ENCODE results near the gene PRMT7.
"Not testable (repeated sequence)": the region's sequence is repeated elsewhere in the genome, so short reads cannot be mapped to it uniquely, and the experiment has no call there.

The PRMT7 gene

GRCh38 chr16:68284847-68285246, 26.0 kb upstream of the PRMT7 start:
- 0 out of 2 replicates have a peak, but pooled peaks cover 2% of the 10 kb centered on the region for H3K36me3 ChIP-seq (ENCODE audit: control insufficient read depth, insufficient read depth, low read length)
- no peaks in the 10 kb centered on the region for H3K27me3 ChIP-seq (ENCODE audit: control insufficient read depth, insufficient read depth, low read length)
- H3K4me3 ChIP-seq (ENCODE audit: low read length), result no peak overlapping the region
- H3K4me1 ChIP-seq (ENCODE audit: control insufficient read depth, insufficient read depth, low read length), result no peaks in the 10 kb centered on the region
- no peak for DNase-seq (ENCODE audit: low read depth, low spot score)
- no CpG with 5 or more reads among the region's 5 CpGs for WGBS (ENCODE audit: insufficient coverage, insufficient read length)
- H3K9me3 ChIP-seq (ENCODE audit: control insufficient read depth, insufficient read depth, low read length), result no peaks in the 10 kb centered on the region
- H3K27ac ChIP-seq (ENCODE audit: low read length), result no peak overlapping the region

GRCh38 chr16:68285683-68286082, 25.1 kb upstream of the PRMT7 start:
- DNase-seq (ENCODE audit: low read depth, low spot score), result no peak
- Histone ChIP-seq H3K27ac (ENCODE audit: low read length) (no peak overlapping the region), H3K36me3 (ENCODE audit: control insufficient read depth, insufficient read depth, low read length) (0 out of 2 replicates have a peak, but pooled peaks cover 7% of the 10 kb centered on the region), H3K9me3 (ENCODE audit: control insufficient read depth, insufficient read depth, low read length) (no peaks in the 10 kb centered on the region), H3K4me1 (ENCODE audit: control insufficient read depth, insufficient read depth, low read length) (no peaks in the 10 kb centered on the region), H3K27me3 (ENCODE audit: control insufficient read depth, insufficient read depth, low read length) (no peaks in the 10 kb centered on the region), H3K4me3 (ENCODE audit: low read length) (no peak overlapping the region)
- no CpG with 5 or more reads among the region's 3 CpGs for WGBS (ENCODE audit: insufficient coverage, insufficient read length)

- Histone ChIP-seq H3K4me1 (ENCODE audit: control insufficient read depth, insufficient read depth, low read length) (no peaks in the 10 kb centered on the region), H3K27me3 (ENCODE audit: control insufficient read depth, insufficient read depth, low read length) (no peaks in the 10 kb centered on the region), H3K27ac (ENCODE audit: low read length) (no peak overlapping the region), H3K4me3 (ENCODE audit: low read length) (no peak overlapping the region), H3K36me3 (ENCODE audit: control insufficient read depth, insufficient read depth, low read length) (0 out of 2 replicates have a peak, but pooled peaks cover 10% of the 10 kb centered on the region), H3K9me3 (ENCODE audit: control insufficient read depth, insufficient read depth, low read length) (no peaks in the 10 kb centered on the region)
- DNase-seq (ENCODE audit: low read depth, low spot score), result no peak
- 100% methylated on average over 2 of the region's 12 CpGs for WGBS (ENCODE audit: insufficient coverage, insufficient read length)
Measured at GRCh38 chr16:68286153-68287074, 24.4 kb upstream of the PRMT7 start.

GRCh38 chr16:68287276-68288251, 23.3 kb upstream of the PRMT7 start:
- peaks cover 13% of the 10 kb centered on the region; the same call in 1 of the 2 replicates for H3K36me3 ChIP-seq (ENCODE audit: control insufficient read depth, insufficient read depth, low read length)
- WGBS (ENCODE audit: insufficient coverage, insufficient read length), result no CpG with 5 or more reads among the region's 11 CpGs
- H3K27ac ChIP-seq (ENCODE audit: low read length), result no peak overlapping the region
- no peaks in the 10 kb centered on the region for H3K27me3 ChIP-seq (ENCODE audit: control insufficient read depth, insufficient read depth, low read length)
- H3K4me1 ChIP-seq (ENCODE audit: control insufficient read depth, insufficient read depth, low read length), result no peaks in the 10 kb centered on the region
- no peaks in the 10 kb centered on the region for H3K9me3 ChIP-seq (ENCODE audit: control insufficient read depth, insufficient read depth, low read length)
- no peak overlapping the region for H3K4me3 ChIP-seq (ENCODE audit: low read length)
- DNase-seq (ENCODE audit: low read depth, low spot score), result no peak

GRCh38 chr16:68288252-68288650, 22.6 kb upstream of the PRMT7 start:
- WGBS (ENCODE audit: insufficient coverage, insufficient read length), result no CpG with 5 or more reads among the region's 1 CpG
- H3K9me3 ChIP-seq (ENCODE audit: control insufficient read depth, insufficient read depth, low read length), result no peaks in the 10 kb centered on the region
- H3K4me1 ChIP-seq (ENCODE audit: control insufficient read depth, insufficient read depth, low read length), result no peaks in the 10 kb centered on the region
- no peak for DNase-seq (ENCODE audit: low read depth, low spot score)
- H3K27ac ChIP-seq (ENCODE audit: low read length), result no peak overlapping the region
- no peaks in the 10 kb centered on the region for H3K27me3 ChIP-seq (ENCODE audit: control insufficient read depth, insufficient read depth, low read length)
- H3K4me3 ChIP-seq (ENCODE audit: low read length), result no peak overlapping the region
- peaks cover 13% of the 10 kb centered on the region; the same call in 1 of the 2 replicates for H3K36me3 ChIP-seq (ENCODE audit: control insufficient read depth, insufficient read depth, low read length)

GRCh38 chr16:68288796-68289195, 22.0 kb upstream of the PRMT7 start:
- not testable (repeated sequence) for H3K27me3 ChIP-seq (ENCODE audit: control insufficient read depth, insufficient read depth, low read length); H3K27ac ChIP-seq (ENCODE audit: low read length); DNase-seq (ENCODE audit: low read depth, low spot score); H3K4me3 ChIP-seq (ENCODE audit: low read length); H3K4me1 ChIP-seq (ENCODE audit: control insufficient read depth, insufficient read depth, low read length); H3K9me3 ChIP-seq (ENCODE audit: control insufficient read depth, insufficient read depth, low read length)
- no CpG with 5 or more reads among the region's 9 CpGs for WGBS (ENCODE audit: insufficient coverage, insufficient read length)
- H3K36me3 ChIP-seq (ENCODE audit: control insufficient read depth, insufficient read depth, low read length), result peaks cover 13% of the 10 kb centered on the region; the same call in 1 of the 2 replicates

- no CpG with 5 or more reads among the region's 2 CpGs for WGBS (ENCODE audit: insufficient coverage, insufficient read length)
- H3K27me3 ChIP-seq (ENCODE audit: control insufficient read depth, insufficient read depth, low read length), result no peaks in the 10 kb centered on the region
- H3K27ac ChIP-seq (ENCODE audit: low read length), result no peak overlapping the region
- no peaks in the 10 kb centered on the region for H3K9me3 ChIP-seq (ENCODE audit: control insufficient read depth, insufficient read depth, low read length)
- no peak overlapping the region for H3K4me3 ChIP-seq (ENCODE audit: low read length)
- H3K4me1 ChIP-seq (ENCODE audit: control insufficient read depth, insufficient read depth, low read length), result no peaks in the 10 kb centered on the region
- peaks cover 13% of the 10 kb centered on the region; the same call in 1 of the 2 replicates for H3K36me3 ChIP-seq (ENCODE audit: control insufficient read depth, insufficient read depth, low read length)
- DNase-seq (ENCODE audit: low read depth, low spot score), result no peak
Measured at GRCh38 chr16:68289202-68289601, 21.6 kb upstream of the PRMT7 start.

GRCh38 chr16:68289621-68290329, 21.0 kb upstream of the PRMT7 start:
- Histone ChIP-seq H3K4me1 (ENCODE audit: control insufficient read depth, insufficient read depth, low read length) (no peaks in the 10 kb centered on the region), H3K4me3 (ENCODE audit: low read length) (no peak overlapping the region), H3K27ac (ENCODE audit: low read length) (no peak overlapping the region), H3K27me3 (ENCODE audit: control insufficient read depth, insufficient read depth, low read length) (no peaks in the 10 kb centered on the region), H3K36me3 (ENCODE audit: control insufficient read depth, insufficient read depth, low read length) (peaks cover 13% of the 10 kb centered on the region; the same call in 1 of the 2 replicates), H3K9me3 (ENCODE audit: control insufficient read depth, insufficient read depth, low read length) (no peaks in the 10 kb centered on the region)
- WGBS (ENCODE audit: insufficient coverage, insufficient read length), result 100% methylated on average over 1 of the region's 4 CpGs
- DNase-seq (ENCODE audit: low read depth, low spot score), result no peak

GRCh38 chr16:68290450-68290849, 20.4 kb upstream of the PRMT7 start:
- Histone ChIP-seq H3K9me3 (ENCODE audit: control insufficient read depth, insufficient read depth, low read length) (no peaks in the 10 kb centered on the region), H3K36me3 (ENCODE audit: control insufficient read depth, insufficient read depth, low read length) (peaks cover 13% of the 10 kb centered on the region; the same call in 1 of the 2 replicates), H3K4me1 (ENCODE audit: control insufficient read depth, insufficient read depth, low read length) (no peaks in the 10 kb centered on the region), H3K4me3 (ENCODE audit: low read length) (no peak overlapping the region), H3K27ac (ENCODE audit: low read length) (no peak overlapping the region), H3K27me3 (ENCODE audit: control insufficient read depth, insufficient read depth, low read length) (no peaks in the 10 kb centered on the region)
- no peak for DNase-seq (ENCODE audit: low read depth, low spot score)
- WGBS (ENCODE audit: insufficient coverage, insufficient read length), result no CpG with 5 or more reads among the region's 6 CpGs

Data from iPS DF 6.9 (cell line).